Fibroblast of the aortic adventitia (primary cell): ENCODE measurements around the gene DISP3. TPM values are rescaled to one million over a fixed set of nuclear protein-coding genes. Genes with fewer than 3 reads are reported as not detected.

Experiments
- DNase-seq: peaks from one replicate; pipeline ENCODE4 v3.0.0-alpha.2; 2010; ENCODE audit warnings: low read depth
- H3K4me3 ChIP-seq: 2 replicates; pipeline ENCODE4 v1.5.1; 2011; ENCODE audit warnings: low read depth, mild to moderate bottlenecking, control low read depth, low read length, moderate library complexity
- total RNA-seq: library from RNA; depleted of rRNA; stranded (reverse); fragments of >200 nt; gene quantifications from 2 replicates; pipeline ENCODE4 v1.2.3, GENCODE V29; 2012; ENCODE audit warnings: low replicate concordance
- TF ChIP-seq, protein P1 (sequence below): IDR thresholded peaks from 2 replicates; pipeline ENCODE4 v1.5.1; 2011; ENCODE audit warnings: mild to moderate bottlenecking, low read length, control low read depth, inconsistent platforms; ENCODE audit not compliant: insufficient read depth

The DISP3 gene, protein sequence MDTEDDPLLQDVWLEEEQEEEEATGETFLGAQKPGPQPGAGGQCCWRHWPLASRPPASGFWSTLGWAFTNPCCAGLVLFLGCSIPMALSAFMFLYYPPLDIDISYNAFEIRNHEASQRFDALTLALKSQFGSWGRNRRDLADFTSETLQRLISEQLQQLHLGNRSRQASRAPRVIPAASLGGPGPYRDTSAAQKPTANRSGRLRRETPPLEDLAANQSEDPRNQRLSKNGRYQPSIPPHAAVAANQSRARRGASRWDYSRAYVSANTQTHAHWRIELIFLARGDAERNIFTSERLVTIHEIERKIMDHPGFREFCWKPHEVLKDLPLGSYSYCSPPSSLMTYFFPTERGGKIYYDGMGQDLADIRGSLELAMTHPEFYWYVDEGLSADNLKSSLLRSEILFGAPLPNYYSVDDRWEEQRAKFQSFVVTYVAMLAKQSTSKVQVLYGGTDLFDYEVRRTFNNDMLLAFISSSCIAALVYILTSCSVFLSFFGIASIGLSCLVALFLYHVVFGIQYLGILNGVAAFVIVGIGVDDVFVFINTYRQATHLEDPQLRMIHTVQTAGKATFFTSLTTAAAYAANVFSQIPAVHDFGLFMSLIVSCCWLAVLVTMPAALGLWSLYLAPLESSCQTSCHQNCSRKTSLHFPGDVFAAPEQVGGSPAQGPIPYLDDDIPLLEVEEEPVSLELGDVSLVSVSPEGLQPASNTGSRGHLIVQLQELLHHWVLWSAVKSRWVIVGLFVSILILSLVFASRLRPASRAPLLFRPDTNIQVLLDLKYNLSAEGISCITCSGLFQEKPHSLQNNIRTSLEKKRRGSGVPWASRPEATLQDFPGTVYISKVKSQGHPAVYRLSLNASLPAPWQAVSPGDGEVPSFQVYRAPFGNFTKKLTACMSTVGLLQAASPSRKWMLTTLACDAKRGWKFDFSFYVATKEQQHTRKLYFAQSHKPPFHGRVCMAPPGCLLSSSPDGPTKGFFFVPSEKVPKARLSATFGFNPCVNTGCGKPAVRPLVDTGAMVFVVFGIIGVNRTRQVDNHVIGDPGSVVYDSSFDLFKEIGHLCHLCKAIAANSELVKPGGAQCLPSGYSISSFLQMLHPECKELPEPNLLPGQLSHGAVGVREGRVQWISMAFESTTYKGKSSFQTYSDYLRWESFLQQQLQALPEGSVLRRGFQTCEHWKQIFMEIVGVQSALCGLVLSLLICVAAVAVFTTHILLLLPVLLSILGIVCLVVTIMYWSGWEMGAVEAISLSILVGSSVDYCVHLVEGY (N-terminal part only)
- not detected in 2 replicates for total RNA-seq

DNA sequence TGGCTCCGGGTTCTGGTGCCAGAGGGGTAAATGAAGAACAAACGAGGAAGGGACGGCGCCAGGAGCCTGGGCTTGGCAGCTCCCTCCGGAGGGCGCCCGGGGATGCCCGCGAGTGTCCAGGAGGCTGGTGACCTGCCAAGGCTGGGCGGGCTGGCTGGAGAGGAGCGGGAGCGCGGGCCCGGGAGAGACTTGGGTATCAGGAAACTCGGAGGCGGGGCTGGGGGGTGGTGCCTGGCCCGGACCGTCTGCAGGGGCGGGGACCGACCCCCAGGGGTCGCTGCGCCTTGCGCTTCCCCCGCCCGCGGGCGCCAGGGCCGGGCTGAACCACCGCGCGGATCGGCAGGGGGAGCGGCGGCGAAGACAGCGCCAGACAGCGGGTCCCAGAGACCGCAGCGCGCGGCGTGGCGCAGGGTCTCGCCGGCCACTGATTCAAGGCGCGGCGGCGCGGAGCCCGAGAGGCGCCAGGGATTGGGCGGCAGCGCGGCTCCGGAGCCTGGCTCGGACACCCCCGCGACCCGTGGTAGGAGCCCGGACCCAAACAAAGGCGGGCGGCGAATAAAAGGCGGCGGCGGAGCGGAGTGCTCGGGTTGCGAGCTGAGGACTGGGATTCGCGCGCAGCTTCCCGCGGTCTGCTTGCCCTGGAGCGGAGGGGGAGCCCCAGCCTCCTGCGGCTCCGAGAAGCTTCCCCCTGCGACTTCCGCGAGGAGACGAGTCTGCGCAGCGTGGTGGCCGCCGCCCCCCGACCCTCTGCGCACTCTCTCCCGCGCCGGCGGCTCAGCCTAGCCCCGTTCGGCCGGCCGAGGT is at the start of gene DISP3:
Gene DISP3, plus strand, starts transcription at position 585 of the 804 bp plus-strand sequence. CDS start 21,838 bp downstream, outside the sequence.
- DNase-seq: peak; percentile 25
- TF ChIP-seq, protein P1, sequence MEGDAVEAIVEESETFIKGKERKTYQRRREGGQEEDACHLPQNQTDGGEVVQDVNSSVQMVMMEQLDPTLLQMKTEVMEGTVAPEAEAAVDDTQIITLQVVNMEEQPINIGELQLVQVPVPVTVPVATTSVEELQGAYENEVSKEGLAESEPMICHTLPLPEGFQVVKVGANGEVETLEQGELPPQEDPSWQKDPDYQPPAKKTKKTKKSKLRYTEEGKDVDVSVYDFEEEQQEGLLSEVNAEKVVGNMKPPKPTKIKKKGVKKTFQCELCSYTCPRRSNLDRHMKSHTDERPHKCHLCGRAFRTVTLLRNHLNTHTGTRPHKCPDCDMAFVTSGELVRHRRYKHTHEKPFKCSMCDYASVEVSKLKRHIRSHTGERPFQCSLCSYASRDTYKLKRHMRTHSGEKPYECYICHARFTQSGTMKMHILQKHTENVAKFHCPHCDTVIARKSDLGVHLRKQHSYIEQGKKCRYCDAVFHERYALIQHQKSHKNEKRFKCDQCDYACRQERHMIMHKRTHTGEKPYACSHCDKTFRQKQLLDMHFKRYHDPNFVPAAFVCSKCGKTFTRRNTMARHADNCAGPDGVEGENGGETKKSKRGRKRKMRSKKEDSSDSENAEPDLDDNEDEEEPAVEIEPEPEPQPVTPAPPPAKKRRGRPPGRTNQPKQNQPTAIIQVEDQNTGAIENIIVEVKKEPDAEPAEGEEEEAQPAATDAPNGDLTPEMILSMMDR: peak; percentile 30
- H3K4me3 ChIP-seq: peak within 1 kb of the TSS; percentile 59

DNA sequence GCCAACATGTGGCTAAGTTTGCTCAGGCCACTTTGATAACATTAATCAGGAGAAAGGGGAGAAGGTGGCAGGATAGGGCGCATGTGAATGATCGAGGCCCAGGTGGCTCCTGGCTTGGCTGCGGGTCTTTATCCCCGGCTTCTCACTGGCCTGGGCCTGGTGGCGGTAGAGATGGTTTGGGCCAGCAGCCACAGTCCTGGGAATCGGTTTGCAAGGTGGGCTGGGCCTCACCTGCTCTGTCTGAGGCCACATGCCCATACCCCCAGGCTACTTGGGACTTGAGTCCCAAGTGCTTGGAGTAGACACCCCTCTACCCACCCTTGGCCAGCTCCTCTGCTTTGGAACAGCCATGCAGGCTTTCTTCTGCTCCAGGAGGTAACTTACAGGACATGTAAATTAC is 49.7 kb upstream of the DISP3 start:
- no peak overlapping the region for H3K4me3 ChIP-seq
- TF ChIP-seq, protein P1: no peak
- DNase-seq: no peak

DNA sequence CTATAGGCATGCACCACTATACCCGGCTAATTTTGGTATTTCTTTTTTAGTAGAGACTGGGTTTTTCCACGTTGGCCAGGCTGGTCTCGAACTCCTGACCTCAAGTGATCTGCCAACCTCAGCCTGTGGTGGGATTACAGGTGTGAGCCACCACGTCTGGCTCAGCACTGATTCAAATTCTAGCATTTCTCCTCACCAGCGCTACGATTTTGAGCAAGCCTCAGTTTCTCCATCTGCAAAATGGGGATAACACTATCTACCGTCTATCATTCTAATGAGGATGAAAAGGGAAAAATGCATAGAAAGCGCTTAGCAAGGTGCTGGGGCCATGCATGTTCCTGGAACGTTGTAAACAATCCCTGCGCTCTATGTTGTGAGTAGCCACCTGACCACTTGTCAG is 49.0 kb upstream of the DISP3 start:
- no peak for DNase-seq
- no peak overlapping the region for H3K4me3 ChIP-seq
- TF ChIP-seq, protein P1: no peak

DNA sequence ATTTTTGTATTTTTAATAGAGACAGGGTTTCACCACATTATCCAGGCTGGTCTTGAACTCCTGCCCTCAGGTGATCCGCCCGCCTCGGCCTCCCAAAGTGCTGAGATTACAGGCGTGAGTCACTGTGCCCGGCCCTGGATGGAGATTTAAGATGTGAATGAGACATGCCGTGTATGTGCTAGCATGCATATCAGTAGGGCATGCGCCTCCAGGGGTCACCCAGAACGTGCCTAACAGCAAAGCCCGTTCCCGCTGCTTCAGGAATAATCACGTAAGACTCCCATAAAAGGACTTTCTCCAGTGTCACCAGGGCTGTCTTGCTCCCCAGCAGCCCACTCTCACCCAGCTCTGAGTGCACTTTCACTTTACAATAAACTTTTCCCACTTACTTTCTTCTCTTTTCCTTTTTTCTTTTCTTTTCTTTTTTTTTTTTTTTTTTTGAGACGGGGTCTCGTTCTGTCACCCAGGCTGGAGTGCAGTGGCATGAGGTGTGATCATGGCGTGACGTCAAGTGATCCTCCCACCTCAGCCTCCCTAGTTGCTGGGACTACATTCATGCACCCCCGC is 46.9 kb upstream of the DISP3 start:
- no peak overlapping the region for H3K4me3 ChIP-seq
- TF ChIP-seq, protein P1: no peak
- DNase-seq: no peak

DNA sequence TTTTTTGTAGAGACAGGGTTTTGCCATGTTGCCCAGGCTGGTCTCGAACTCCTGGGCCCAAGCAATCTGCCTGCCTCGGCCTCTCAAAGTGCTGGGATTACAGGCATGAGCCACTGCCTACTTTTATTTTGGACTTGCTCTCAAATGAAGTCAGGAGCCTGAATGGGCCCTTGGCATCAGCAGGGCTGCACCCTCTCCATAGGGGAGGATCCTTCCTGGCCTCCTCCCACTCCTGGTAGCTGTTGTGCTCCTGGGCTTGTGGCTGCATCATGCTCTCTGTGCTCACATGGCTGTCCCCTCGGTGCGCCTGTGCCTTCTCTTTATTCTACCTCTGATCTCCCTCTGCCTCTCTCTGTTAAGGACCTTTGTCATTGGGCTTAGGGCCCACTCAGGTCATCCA is 46.4 kb upstream of the DISP3 start:
- no peak overlapping the region for H3K4me3 ChIP-seq
- TF ChIP-seq, protein P1: no peak
- DNase-seq: no peak

DNA sequence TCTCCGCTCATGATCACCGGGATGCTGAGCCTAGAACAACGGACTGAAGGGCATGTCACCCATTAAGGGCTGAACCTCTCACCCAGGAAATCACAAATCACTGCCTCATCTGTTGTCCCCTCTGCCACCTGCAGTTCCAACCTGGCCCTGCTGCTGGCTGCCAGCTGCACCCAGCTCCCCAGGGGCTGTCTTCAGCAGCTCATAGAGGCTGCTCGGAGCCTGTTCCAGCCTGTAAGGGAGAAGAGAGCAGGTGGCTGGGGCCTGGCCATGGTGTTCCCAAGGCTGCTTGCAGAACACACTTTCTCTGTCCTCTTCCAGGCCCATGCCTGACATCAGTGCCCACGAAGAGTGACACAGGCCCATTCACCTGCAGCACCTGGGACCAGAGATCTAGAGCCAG is 44.5 kb upstream of the DISP3 start:
- TF ChIP-seq, protein P1: no peak
- no peak overlapping the region for H3K4me3 ChIP-seq
- no peak for DNase-seq
